IMR-90 (cell line): Measurements from ENCODE around the gene ALG11. TPM values are rescaled to one million over a fixed set of nuclear protein-coding genes. Genes with fewer than 3 reads are reported as not detected.

ENCODE experiments used
- ATAC-seq: fragments of 200-7000 bp; cut with Tn5 transposase; 2 replicates; pipeline ENCODE4 v1.9.1; 2020; ENCODE audit warnings: low read depth, mild to moderate bottlenecking, moderate library complexity
- BruUV-seq: library from RNA; stranded (reverse); fragments of 400-500 nt; replicated peaks from 2 replicates; lab custom pipeline; 2021; lab: Mats Ljungman, UMichigan
- CTCF ChIA-PET: fragments of 300-600 bp; formaldehyde crosslinking; extraction: SDS; loops from one replicate; lab custom pipeline; 2021; ENCODE audit warnings: antibody characterized with exemption; lab: Yijun Ruan, JAX
- POLR2A ChIA-PET: fragments of 300-600 bp; sonication (Branson Sonifier 250); formaldehyde crosslinking; loops from one replicate; lab custom pipeline; 2022; ENCODE audit warnings: antibody characterized with exemption; ENCODE audit not compliant: unreplicated experiment; lab: Charles Lee
- DNase-seq: peaks from one replicate; pipeline ENCODE4 v3.0.0; 2013
- H2AFZ ChIP-seq: replicated peaks from 2 replicates; pipeline ENCODE3; 2013; ENCODE audit warnings: low read length, mild to moderate bottlenecking; ENCODE audit not compliant: poor library complexity
- H2AK5ac ChIP-seq: 2 replicates; pipeline ENCODE4 v1.6.1; 2013; ENCODE audit warnings: low read depth, low read length, inconsistent platforms
- H2AK9ac ChIP-seq: replicated peaks from 2 replicates; pipeline ENCODE3; 2013; ENCODE audit warnings: mild to moderate bottlenecking, low read depth, low read length, moderate library complexity; ENCODE audit not compliant: poor library complexity
- H2BK120ac ChIP-seq: 2 replicates; pipeline ENCODE4 v1.6.1; 2013; ENCODE audit warnings: low read depth, low read length, inconsistent platforms
- H2BK15ac ChIP-seq: 3 replicates; pipeline ENCODE4 v1.6.1; 2013; ENCODE audit warnings: low read depth, low read length, inconsistent platforms
- H2BK20ac ChIP-seq: 2 replicates; pipeline ENCODE4 v1.6.1; 2013; ENCODE audit warnings: low read depth, mild to moderate bottlenecking, inconsistent platforms, low read length, moderate library complexity
- H2BK5ac ChIP-seq: 2 replicates; pipeline ENCODE4 v1.6.1; 2013; ENCODE audit warnings: mild to moderate bottlenecking, low read depth, low read length, inconsistent platforms; ENCODE audit not compliant: poor library complexity, severe bottlenecking
- H3K14ac ChIP-seq: replicated peaks from 2 replicates; pipeline ENCODE4 v1.6.1; 2013; ENCODE audit warnings: low read depth, low read length, inconsistent platforms
- H3K18ac ChIP-seq: 2 replicates; pipeline ENCODE4 v1.6.1; 2013; ENCODE audit warnings: low read depth, low read length, control low read depth
- H3K23ac ChIP-seq: 2 replicates; pipeline ENCODE4 v1.6.1; 2013; ENCODE audit warnings: low read depth, low read length, inconsistent platforms
- H3K27ac ChIP-seq: 2 replicates; pipeline ENCODE4 v1.5.1; 2013; ENCODE audit warnings: mild to moderate bottlenecking, control low read depth, low read length; ENCODE audit not compliant: insufficient read depth
- H3K27me3 ChIP-seq: 2 replicates; pipeline ENCODE4 v1.6.1; 2013; ENCODE audit warnings: low read length; ENCODE audit not compliant: control insufficient read depth, insufficient read depth
- H3K36me3 ChIP-seq: 2 replicates; pipeline ENCODE4 v1.6.1; 2013; ENCODE audit warnings: low read length, mixed read lengths; ENCODE audit not compliant: control insufficient read depth, insufficient read depth
- H3K4ac ChIP-seq: 2 replicates; pipeline ENCODE4 v1.6.1; 2013; ENCODE audit warnings: low read depth, low read length, inconsistent platforms
- H3K4me1 ChIP-seq: 2 replicates; pipeline ENCODE4 v1.6.1; 2013; ENCODE audit warnings: low read length, mixed read lengths; ENCODE audit not compliant: control insufficient read depth, insufficient read depth
- H3K4me2 ChIP-seq: 2 replicates; pipeline ENCODE4 v1.6.1; 2013; ENCODE audit warnings: low read depth, mild to moderate bottlenecking, control low read depth, low read length, moderate library complexity
- H3K4me3 ChIP-seq: 2 replicates; pipeline ENCODE4 v1.5.1; 2013; ENCODE audit warnings: low read depth, mild to moderate bottlenecking, control low read depth, low read length, moderate library complexity; ENCODE audit not compliant: insufficient read depth
- H3K56ac ChIP-seq: 2 replicates; pipeline ENCODE4 v1.6.1; 2013; ENCODE audit warnings: low read length, inconsistent platforms; ENCODE audit not compliant: insufficient read depth; ENCODE audit errors: extremely low read depth
- H3K79me1 ChIP-seq, 2 experiments: 2 replicates each; pipeline ENCODE4 v1.6.1; 2013; ENCODE audit warnings: low read length in 2 of 2, inconsistent platforms in 1 of 2, low read depth in 1 of 2
- H3K9ac ChIP-seq: 2 replicates; pipeline ENCODE4 v1.6.1; 2013; ENCODE audit warnings: low read depth, low read length, control low read depth
- H3K9me1 ChIP-seq: 2 replicates; pipeline ENCODE4 v1.6.1; 2013; ENCODE audit warnings: low read length, inconsistent platforms; ENCODE audit not compliant: insufficient read depth
- H3K9me3 ChIP-seq: 2 replicates; pipeline ENCODE4 v1.6.1; 2013; ENCODE audit warnings: low read length; ENCODE audit not compliant: control insufficient read depth, insufficient read depth
- H4K20me1 ChIP-seq: 2 replicates; pipeline ENCODE4 v1.6.1; 2013; ENCODE audit warnings: low read length, inconsistent platforms; ENCODE audit not compliant: insufficient read depth
- H4K5ac ChIP-seq: 2 replicates; pipeline ENCODE4 v1.6.1; 2013; ENCODE audit warnings: mild to moderate bottlenecking, low read depth, low read length, control low read depth
- H4K8ac ChIP-seq, 2 experiments: 2 replicates each; pipeline ENCODE4 v1.6.1; 2013; ENCODE audit warnings: low read depth in 2 of 2, low read length in 2 of 2, control low read depth in 1 of 2, inconsistent platforms in 1 of 2
- H4K91ac ChIP-seq: 2 replicates; pipeline ENCODE4 v1.6.1; 2013; ENCODE audit warnings: low read depth, low read length, inconsistent platforms; ENCODE audit not compliant: insufficient read depth
- BHLHE40 ChIP-seq: fragments of 150-350 bp; IDR thresholded peaks from 2 replicates; pipeline ENCODE4 v1.6.1; 2016; ENCODE audit warnings: mild to moderate bottlenecking, low read depth, low read length
- CHD1 ChIP-seq: IDR thresholded peaks from 2 replicates; pipeline ENCODE4 v1.6.1; 2012; ENCODE audit warnings: low read depth, low read length, improper control_type of control experiment
- FOS ChIP-seq: fragments of 150-350 bp; IDR thresholded peaks from 2 replicates; pipeline ENCODE4 v1.6.1; 2016; ENCODE audit warnings: low read depth, low read length
- RCOR1 ChIP-seq: IDR thresholded peaks from 2 replicates; pipeline ENCODE4 v1.6.1; 2012; ENCODE audit warnings: mild to moderate bottlenecking, low read length, improper control_type of control experiment; ENCODE audit not compliant: insufficient replicate concordance
- whole genome bisulfite sequencing, 2 experiments: methylation state at CpG; one replicate each; pipeline versions ENCODE4 v1.1.5 to v1.1.7; 2013; ENCODE audit warnings: missing lambda C conversion rate in 2 of 2; ENCODE audit not compliant: insufficient read length in 1 of 2; ENCODE audit errors: extremely low coverage in 2 of 2; 5-methylcytosine and 5-hydroxymethylcytosine counted together
- dilution Hi-C: fragments of 300-500 bp; cut with HindIII; formaldehyde crosslinking; loops from one replicate; pipeline ENCODE4 v1.14.3; 2018; ENCODE audit warnings: low sequenced_read_pairs; ENCODE audit not compliant: unreplicated experiment
- in situ Hi-C: fragments of 300-500 bp; cut with MboI; formaldehyde crosslinking; loops from 3 replicates; pipeline ENCODE4 v1.14.3; 2019; ENCODE audit warnings: low sequenced_read_pairs, inconsistent platforms, mixed read lengths
- intact Hi-C: fragments of 100-400 bp; cut with micrococcal nuclease; formaldehyde crosslinking; loops from 2 replicates; pipeline ENCODE4 v1.10.0; 2022
- polyA plus RNA-seq, 3 experiments: library from polyadenylated mRNA; depleted of rRNA; stranded (reverse); fragments of >200 nt; gene quantifications; 2 replicates each; pipeline ENCODE4 v1.2.3, GENCODE V29; 2012; ENCODE audit warnings: low replicate concordance in 1 of 3
- total RNA-seq: library from RNA; depleted of rRNA; stranded (reverse); fragments of >200 nt; gene quantifications from 2 replicates; pipeline ENCODE4 v1.2.3, GENCODE V29; 2012

ALG11 gene
- total and polyA plus RNA-seq, 2 of the 4 experiments (the other 2 are of a cell fraction): 10.0 to 12.7 TPM

DNA sequence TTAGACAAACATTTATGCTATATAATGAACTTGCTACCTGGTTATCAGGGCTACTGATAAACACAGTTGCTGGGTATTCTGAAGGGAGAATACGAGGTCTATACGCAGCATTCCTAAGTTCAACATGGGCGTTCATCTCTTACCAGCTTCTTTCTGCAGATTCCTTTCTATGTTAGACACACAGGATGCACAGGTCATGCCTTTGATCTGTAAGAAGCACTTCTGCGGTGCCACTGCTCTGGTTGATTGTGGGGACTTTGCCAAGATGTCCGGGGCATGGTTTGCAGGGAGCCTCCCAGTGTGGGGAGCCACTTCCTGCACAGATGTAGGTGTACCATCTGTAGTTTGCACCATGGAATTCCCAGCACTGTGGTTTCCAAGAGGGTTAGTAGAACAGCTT, 41.8 kb upstream of the ALG11 start:
- Histone ChIP-seq H4K5ac (no peak overlapping the region), H4K91ac (no peak overlapping the region), H2BK120ac (no peak overlapping the region), H3K4ac (no peak overlapping the region), H2BK5ac (no peak overlapping the region), H3K14ac (no peak overlapping the region), H2AFZ (no peak overlapping the region), H3K9me1 (no peaks in the 10 kb centered on the region), H3K9ac (no peak overlapping the region), H3K27ac (no peak overlapping the region), H4K20me1 (no peaks in the 10 kb centered on the region), H2BK20ac (no peak overlapping the region), H2AK9ac (no peak overlapping the region), H2BK15ac (no peak overlapping the region), H3K27me3 (no peaks in the 10 kb centered on the region; the same call in 1 of the 2 replicates), H2AK5ac (no peak overlapping the region), H3K4me1 (no peaks in the 10 kb centered on the region), H3K18ac (no peak overlapping the region), H3K56ac (no peak overlapping the region), H3K4me2 (no peak overlapping the region), H3K23ac (no peak overlapping the region), H3K9me3 (no peaks in the 10 kb centered on the region), H3K79me1 (no peaks in the 10 kb centered on the region), H4K8ac (no peak overlapping the region), H3K36me3 (no peaks in the 10 kb centered on the region), H3K4me3 (no peak overlapping the region)
- no CpG with 5 or more reads among the region's 5 CpGs for WGBS, 2 experiments
- in situ Hi-C loops (no loop called here), intact Hi-C loops (no loop called here), dilution Hi-C loops (no loop called here)
- TF ChIP-seq FOS (no peak), CHD1 (no peak), RCOR1 (no peak), BHLHE40 (no peak)
- POLR2A ChIA-PET: no interaction called here
- DNase-seq: no peak
- no peak for ATAC-seq
- BruUV-seq: no TSS peak
- CTCF ChIA-PET: interaction anchor here (0.8 kb wide), 1 partner anchor 11 kb away, joined by 3 read pairs; no protein-coding TSS in a partner anchor
